Measurements from ENCODE around the gene RNF2.

RNF2 gene

GRCh38 chr1:185104083-185104482 lies 58.7 kb downstream of the RNF2 start:
- DNase-seq, result no peak

- DNase-seq, result no peak
These were observed 59.8 kb downstream of the RNF2 start for GRCh38 chr1:185105121-185105520.

GRCh38 chr1:185108321-185108720 lies 63.0 kb downstream of the RNF2 start:
- DNase-seq, result no peak

- DNase-seq, result no peak
These were observed 64.8 kb downstream of the RNF2 start for GRCh38 chr1:185110145-185110544.

- DNase-seq, result no peak
These were observed 66.5 kb downstream of the RNF2 start for GRCh38 chr1:185111873-185112272.

- DNase-seq, result no peak
These were observed 67.0 kb downstream of the RNF2 start for GRCh38 chr1:185112356-185112755.

- no peak for DNase-seq
These were observed 84.3 kb downstream of the RNF2 start for GRCh38 chr1:185129708-185130107.

- no peak for DNase-seq
These were observed 87.2 kb downstream of the RNF2 start for GRCh38 chr1:185132534-185132933.

- DNase-seq, result no peak
These were observed 92.7 kb downstream of the RNF2 start for GRCh38 chr1:185137896-185138545.

GRCh38 chr1:185139246-185139645 lies 93.9 kb downstream of the RNF2 start:
- no peak for DNase-seq

- DNase-seq, result no peak
These were observed 98.9 kb downstream of the RNF2 start for GRCh38 chr1:185144233-185144632.

GRCh38 chr1:185151215-185151614 lies 105.9 kb downstream of the RNF2 start:
- DNase-seq, result no peak
